GM12878 (cell line): ENCODE measurements around the gene DYNLT3. TPM values are rescaled to one million over a fixed set of nuclear protein-coding genes. Genes with fewer than 3 reads are reported as not detected.

Experiments
- ATAC-seq: fragments of 200-7000 bp; cut with Tn5 transposase; 3 replicates; pipeline ENCODE4 v1.9.1; 2020; ENCODE audit warnings: mild to moderate bottlenecking, moderate library complexity
- BruUV-seq: library from RNA; stranded (reverse); fragments of 400-500 nt; replicated peaks from 2 replicates; lab custom pipeline; 2021; lab: Mats Ljungman, UMichigan
- CTCF ChIA-PET: fragments of 300-600 bp; sonication (Branson Sonifier 250); formaldehyde crosslinking; extraction: SDS; loops from one replicate; lab custom pipeline; 2021; ENCODE audit warnings: inconsistent platforms; lab: Yijun Ruan, JAX
- POLR2A ChIA-PET: fragments of 350-600 bp; formaldehyde crosslinking; extraction: SDS; loops from one replicate; lab custom pipeline; 2021; ENCODE audit warnings: inconsistent platforms; lab: Charles Lee
- RAD21 ChIA-PET: fragments of 300-600 bp; sonication (Branson Sonifier 250); formaldehyde crosslinking; loops from one replicate; lab custom pipeline; 2023; ENCODE audit warnings: antibody characterized with exemption; ENCODE audit not compliant: unreplicated experiment; lab: Charles Lee
- SMC1A ChIA-PET: fragments of 300-600 bp; sonication (Branson Sonifier 250); formaldehyde crosslinking; loops from one replicate; lab custom pipeline; 2023; ENCODE audit not compliant: unreplicated experiment, uncharacterized antibody; lab: Charles Lee
- DNase-seq: peaks from one replicate; pipeline ENCODE4 v3.0.0-alpha.2; 2011; ENCODE audit warnings: low read depth, low spot score
- FAIRE-seq: peaks from 3 replicates; lab custom pipeline; 2011; peaks lifted over from hg19 to GRCh38; lab: Jason Lieb, UNC
- H2AFZ ChIP-seq: 2 replicates; pipeline ENCODE4 v1.6.0; 2011; ENCODE audit warnings: low read depth, low read length, control low read depth; ENCODE audit not compliant: control insufficient read depth
- H3K27ac ChIP-seq: 2 replicates; pipeline ENCODE4 v1.5.1; 2011; ENCODE audit warnings: control low read depth; ENCODE audit not compliant: control insufficient read depth, insufficient read depth
- H3K27me3 ChIP-seq, 2 experiments: replicated peaks in 1 of 2; 2 replicates each; pipeline versions ENCODE4 v1.6.0 to v1.6.1; 2011; ENCODE audit warnings: low read length in 1 of 2; ENCODE audit not compliant: control insufficient read depth in 2 of 2, insufficient read depth in 2 of 2
- H3K36me3 ChIP-seq, 2 experiments: 2 replicates each; pipeline ENCODE4 v1.5.1; 2011; ENCODE audit warnings: low read length in 1 of 2; ENCODE audit not compliant: control insufficient read depth in 2 of 2, insufficient read depth in 2 of 2
- H3K4me1 ChIP-seq: 2 replicates; pipeline ENCODE4 v1.6.1; 2011; ENCODE audit warnings: mild to moderate bottlenecking, low read length, moderate library complexity, mixed read lengths; ENCODE audit not compliant: control insufficient read depth, insufficient read depth
- H3K4me2 ChIP-seq: 2 replicates; pipeline ENCODE4 v1.6.0; 2011; ENCODE audit warnings: control low read depth; ENCODE audit not compliant: control insufficient read depth, insufficient read depth
- H3K4me3 ChIP-seq: fragments of 200-600 bp; sonication (generic); 2 replicates; pipeline ENCODE4 v1.5.1; 2016
- H3K79me2 ChIP-seq: 2 replicates; pipeline ENCODE4 v1.6.0; 2011; ENCODE audit warnings: low read length; ENCODE audit not compliant: control insufficient read depth, insufficient read depth
- H3K9ac ChIP-seq: 2 replicates; pipeline ENCODE4 v1.8.0; 2011; ENCODE audit warnings: low read length, control low read depth, mixed read lengths; ENCODE audit not compliant: control insufficient read depth, insufficient read depth
- H3K9me3 ChIP-seq: replicated peaks from 3 replicates; pipeline ENCODE4 v1.5.1; 2011; ENCODE audit warnings: mild to moderate bottlenecking, low read length; ENCODE audit not compliant: control insufficient read depth, insufficient read depth
- H4K20me1 ChIP-seq: 2 replicates; pipeline ENCODE4 v1.6.0; 2011; ENCODE audit not compliant: control insufficient read depth, insufficient read depth
- ASH2L ChIP-seq: fragments of 300-600, 200-600 bp; sonication (generic); IDR thresholded peaks from 2 replicates; pipeline ENCODE4 v1.6.1; 2017; ENCODE audit warnings: low read depth, mild to moderate bottlenecking, borderline replicate concordance
- CBX5 ChIP-seq: sonication (generic); IDR thresholded peaks from 2 replicates; pipeline ENCODE4 v1.6.1; 2016; ENCODE audit warnings: low read depth, moderate library complexity, mild to moderate bottlenecking, inconsistent platforms
- CREB1 ChIP-seq: IDR thresholded peaks from 2 replicates; pipeline ENCODE4 v1.6.1; 2012; ENCODE audit warnings: low read depth, mild to moderate bottlenecking, inconsistent platforms
- SIX5 ChIP-seq: IDR thresholded peaks from 2 replicates; pipeline ENCODE4 v1.6.1; 2011; ENCODE audit warnings: mild to moderate bottlenecking, low read depth, low read length, moderate library complexity; ENCODE audit not compliant: severe bottlenecking
- WRNIP1 ChIP-seq: IDR thresholded peaks from 2 replicates; pipeline ENCODE4 v1.6.1; 2011; ENCODE audit warnings: low read depth, low read length, improper control_type of control experiment, borderline replicate concordance
- YBX1 ChIP-seq: fragments of 450-650 bp; IDR thresholded peaks from 2 replicates; pipeline ENCODE4 v1.6.1; 2016; ENCODE audit warnings: antibody characterized with exemption
- ZSCAN29 ChIP-seq: fragments of 450-650 bp; IDR thresholded peaks from 2 replicates; pipeline ENCODE4 v1.6.1; 2017; ENCODE audit warnings: mild to moderate bottlenecking, moderate library complexity
- WGBS: methylation state at CpG from one replicate; pipeline ENCODE4 v1.1.6; 2016; ENCODE audit warnings: low lambda C conversion rate; ENCODE audit not compliant: insufficient replicate concordance, insufficient coverage; ENCODE audit errors: missing lambda C conversion rate; 5-methylcytosine and 5-hydroxymethylcytosine counted together
- in situ Hi-C: fragments of 300-500 bp; cut with MboI; formaldehyde crosslinking; loops from 9 replicates; pipeline ENCODE4 v1.14.3; 2018; ENCODE audit warnings: mixed read lengths
- intact Hi-C: fragments of 100-400 bp; cut with micrococcal nuclease; formaldehyde crosslinking; loops from one replicate; pipeline ENCODE4 v1.14.2; 2022; ENCODE audit not compliant: unreplicated experiment
- polyA plus RNA-seq, 11 experiments: library from polyadenylated mRNA; depleted of rRNA in 4 of 11; unstranded in 6 of 11; stranded (reverse) in 5 of 11; fragments of >200 nt; fragmentation: Nextera tagmentation in 4 of 11; fragmentation: Illumina TruSeq in 1 of 11; extraction: Ambion mirVana in 4 of 11; extraction: Trizol in 1 of 11; gene quantifications; 1 replicate in 1 of 11; 2 replicates in 10 of 11; pipeline versions ENCODE4 v1.2.1 to v1.2.3, GENCODE V29; 2011 to 2016; ENCODE audit warnings: inconsistent platforms in 2 of 11, missing spikeins in 2 of 11, low read depth in 1 of 11
- total RNA-seq, 4 experiments: library from RNA; depleted of rRNA in 3 of 4; stranded (reverse); fragments of >200 nt in 3 of 4; fragmentation: Illumina TruSeq in 1 of 4; extraction: Trizol in 1 of 4; gene quantifications; 2 replicates each; pipeline versions ENCODE4 v1.2.1 to v1.2.3, GENCODE V29; 2013 to 2021
- TF ChIP-seq, protein P1 (sequence below): fragments of 450-650 bp; formaldehyde crosslinking; IDR thresholded peaks from 2 replicates; pipeline ENCODE4 v1.5.0; 2022; ENCODE audit warnings: mild to moderate bottlenecking, missing genetic modification characterization
- TF ChIP-seq, protein P2 (sequence below): fragments of 450-650 bp; IDR thresholded peaks from 2 replicates; pipeline ENCODE4 v1.6.1; 2017; ENCODE audit warnings: low read depth, mild to moderate bottlenecking, moderate library complexity

The DYNLT3 gene
- total and polyA plus RNA-seq, 10 of the 15 experiments (the other 5 are each of a cell fraction or from before 2014, with no cell fraction given): 8.0 to 19.2 (median 12.8) TPM

DNA sequence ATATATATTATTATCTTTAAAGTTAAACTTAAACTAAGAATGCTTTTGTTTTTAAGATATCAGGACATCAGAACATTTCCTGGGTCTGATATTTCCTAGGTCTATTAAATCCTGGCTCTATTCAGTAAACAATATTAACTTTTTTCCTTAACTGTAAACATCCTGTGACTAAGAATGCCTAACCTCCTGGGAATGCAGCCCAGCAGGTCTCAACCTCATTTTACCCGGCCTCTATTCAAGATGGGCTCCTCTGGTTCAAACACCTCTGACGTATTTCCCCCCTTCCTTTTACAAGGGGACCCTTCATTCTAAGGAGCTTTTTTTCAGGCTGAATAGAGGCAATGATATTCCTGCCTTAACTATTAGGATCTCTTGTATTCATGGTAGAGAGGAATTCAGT is 35.8 kb upstream of the DYNLT3 start:
- Histone ChIP-seq H3K4me1 (no peaks in the 10 kb centered on the region), H3K79me2 (no peaks in the 10 kb centered on the region), H3K4me3 (no peak overlapping the region), H4K20me1 (no peaks in the 10 kb centered on the region), H3K27me3 (no peaks in the 10 kb centered on the region; a peak in 1 of 4 replicates), H3K4me2 (no peak overlapping the region), H3K9me3 (no peaks in the 10 kb centered on the region), H2AFZ (no peak overlapping the region), H3K36me3 (no peaks in the 10 kb centered on the region), H3K9ac (no peak overlapping the region), H3K27ac (no peak overlapping the region)
- BruUV-seq: no TSS peak
- TF ChIP-seq, protein P1, sequence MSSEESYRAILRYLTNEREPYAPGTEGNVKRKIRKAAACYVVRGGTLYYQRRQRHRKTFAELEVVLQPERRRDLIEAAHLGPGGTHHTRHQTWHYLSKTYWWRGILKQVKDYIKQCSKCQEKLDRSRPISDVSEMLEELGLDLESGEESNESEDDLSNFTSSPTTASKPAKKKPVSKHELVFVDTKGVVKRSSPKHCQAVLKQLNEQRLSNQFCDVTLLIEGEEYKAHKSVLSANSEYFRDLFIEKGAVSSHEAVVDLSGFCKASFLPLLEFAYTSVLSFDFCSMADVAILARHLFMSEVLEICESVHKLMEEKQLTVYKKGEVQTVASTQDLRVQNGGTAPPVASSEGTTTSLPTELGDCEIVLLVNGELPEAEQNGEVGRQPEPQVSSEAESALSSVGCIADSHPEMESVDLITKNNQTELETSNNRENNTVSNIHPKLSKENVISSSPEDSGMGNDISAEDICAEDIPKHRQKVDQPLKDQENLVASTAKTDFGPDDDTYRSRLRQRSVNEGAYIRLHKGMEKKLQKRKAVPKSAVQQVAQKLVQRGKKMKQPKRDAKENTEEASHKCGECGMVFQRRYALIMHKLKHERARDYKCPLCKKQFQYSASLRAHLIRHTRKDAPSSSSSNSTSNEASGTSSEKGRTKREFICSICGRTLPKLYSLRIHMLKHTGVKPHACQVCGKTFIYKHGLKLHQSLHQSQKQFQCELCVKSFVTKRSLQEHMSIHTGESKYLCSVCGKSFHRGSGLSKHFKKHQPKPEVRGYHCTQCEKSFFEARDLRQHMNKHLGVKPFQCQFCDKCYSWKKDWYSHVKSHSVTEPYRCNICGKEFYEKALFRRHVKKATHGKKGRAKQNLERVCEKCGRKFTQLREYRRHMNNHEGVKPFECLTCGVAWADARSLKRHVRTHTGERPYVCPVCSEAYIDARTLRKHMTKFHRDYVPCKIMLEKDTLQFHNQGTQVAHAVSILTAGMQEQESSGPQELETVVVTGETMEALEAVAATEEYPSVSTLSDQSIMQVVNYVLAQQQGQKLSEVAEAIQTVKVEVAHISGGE (CRISPR knock-in tag): no peak
- 39% methylated on average over 2 of the region's 2 CpGs for WGBS
- FAIRE-seq: no peak
- ChIA-PET RAD21 (no interaction called here), CTCF (no interaction called here), SMC1A (no interaction called here), POLR2A (no interaction called here)
- intact Hi-C loops (no loop called here), in situ Hi-C loops (no loop called here)
- no peak for DNase-seq
- no peak for ATAC-seq

DNA sequence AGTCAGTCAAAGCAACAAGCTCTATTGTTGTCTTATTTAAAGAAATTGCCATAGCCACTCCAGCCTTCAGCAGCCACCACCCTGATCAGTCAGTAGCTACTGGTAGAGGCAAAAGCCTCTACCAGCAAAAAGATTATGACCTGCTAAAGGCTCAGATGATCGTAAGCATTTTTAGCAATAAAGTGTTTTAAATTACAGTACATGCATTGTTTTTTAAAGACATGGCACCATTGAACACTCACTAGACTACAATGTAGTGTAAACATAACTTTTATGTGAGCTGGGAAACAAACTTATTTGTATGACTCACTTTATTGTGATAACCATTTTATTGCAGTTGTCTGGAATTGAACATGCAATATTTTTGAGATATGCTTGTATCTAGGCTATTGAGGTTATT is 32.3 kb upstream of the DYNLT3 start:
- Histone ChIP-seq H2AFZ (no peak overlapping the region), H3K36me3 (no peaks in the 10 kb centered on the region), H4K20me1 (no peaks in the 10 kb centered on the region), H3K79me2 (no peaks in the 10 kb centered on the region), H3K27ac (no peak overlapping the region), H3K4me3 (no peak overlapping the region), H3K9ac (no peak overlapping the region), H3K9me3 (no peaks in the 10 kb centered on the region), H3K4me1 (no peaks in the 10 kb centered on the region), H3K27me3 (no peaks in the 10 kb centered on the region; a peak in 1 of 4 replicates), H3K4me2 (no peak overlapping the region)
- no TSS peak for BruUV-seq
- no peak for DNase-seq
- no peak for ATAC-seq
- intact Hi-C loops (no loop called here), in situ Hi-C loops (no loop called here)
- POLR2A ChIA-PET: no interaction called here
- CTCF ChIA-PET: no interaction called here
- SMC1A ChIA-PET: no interaction called here
- FAIRE-seq: no peak
- 37% methylated on average over 1 of the region's 1 CpG for WGBS
- RAD21 ChIA-PET: no interaction called here
- TF ChIP-seq WRNIP1 (no peak), ZSCAN29 (no peak), CBX5 (no peak), ASH2L (no peak), YBX1 (no peak), SIX5 (no peak), CREB1 (no peak)
- TF ChIP-seq, protein P2, sequence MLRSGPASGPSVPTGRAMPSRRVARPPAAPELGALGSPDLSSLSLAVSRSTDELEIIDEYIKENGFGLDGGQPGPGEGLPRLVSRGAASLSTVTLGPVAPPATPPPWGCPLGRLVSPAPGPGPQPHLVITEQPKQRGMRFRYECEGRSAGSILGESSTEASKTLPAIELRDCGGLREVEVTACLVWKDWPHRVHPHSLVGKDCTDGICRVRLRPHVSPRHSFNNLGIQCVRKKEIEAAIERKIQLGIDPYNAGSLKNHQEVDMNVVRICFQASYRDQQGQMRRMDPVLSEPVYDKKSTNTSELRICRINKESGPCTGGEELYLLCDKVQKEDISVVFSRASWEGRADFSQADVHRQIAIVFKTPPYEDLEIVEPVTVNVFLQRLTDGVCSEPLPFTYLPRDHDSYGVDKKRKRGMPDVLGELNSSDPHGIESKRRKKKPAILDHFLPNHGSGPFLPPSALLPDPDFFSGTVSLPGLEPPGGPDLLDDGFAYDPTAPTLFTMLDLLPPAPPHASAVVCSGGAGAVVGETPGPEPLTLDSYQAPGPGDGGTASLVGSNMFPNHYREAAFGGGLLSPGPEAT: no peak
- TF ChIP-seq, protein P1 (CRISPR knock-in tag): no peak
